DND-41 (cell line): ENCODE measurements around the gene IL9.

Source experiments
- CTCF ChIP-seq: IDR thresholded peaks from 2 replicates; pipeline ENCODE4 v1.5.1; 2012; ENCODE audit warnings: borderline replicate concordance, low read length, moderate library complexity, mild to moderate bottlenecking; ENCODE audit not compliant: poor library complexity, severe bottlenecking; ENCODE audit errors: extremely low read depth
- EZH2 ChIP-seq: IDR thresholded peaks from 3 replicates; pipeline ENCODE4 v1.6.1; 2012; ENCODE audit warnings: borderline replicate concordance, low read depth, mild to moderate bottlenecking, moderate library complexity, low read length, inconsistent platforms; ENCODE audit not compliant: severe bottlenecking

- no peak for TF ChIP-seq CTCF
- TF ChIP-seq EZH2, result no peak
Measured at GRCh38 chr5:135867599-135867998, 28.0 kb downstream of the IL9 start.
